GM21723 (cell line): ENCODE data around the gene CCT8.
"Not testable (repeated sequence)": the region's sequence is repeated elsewhere in the genome, so short reads cannot be mapped to it uniquely, and the experiment has no call there.

Experiments used
- ATAC-seq: cut with Tn5 transposase; IDR thresholded peaks from one replicate; pipeline ENCODE4 v1.9.1; 2021; ENCODE audit warnings: mild to moderate bottlenecking, moderate library complexity; ENCODE audit not compliant: unreplicated experiment

The CCT8 gene

DNA sequence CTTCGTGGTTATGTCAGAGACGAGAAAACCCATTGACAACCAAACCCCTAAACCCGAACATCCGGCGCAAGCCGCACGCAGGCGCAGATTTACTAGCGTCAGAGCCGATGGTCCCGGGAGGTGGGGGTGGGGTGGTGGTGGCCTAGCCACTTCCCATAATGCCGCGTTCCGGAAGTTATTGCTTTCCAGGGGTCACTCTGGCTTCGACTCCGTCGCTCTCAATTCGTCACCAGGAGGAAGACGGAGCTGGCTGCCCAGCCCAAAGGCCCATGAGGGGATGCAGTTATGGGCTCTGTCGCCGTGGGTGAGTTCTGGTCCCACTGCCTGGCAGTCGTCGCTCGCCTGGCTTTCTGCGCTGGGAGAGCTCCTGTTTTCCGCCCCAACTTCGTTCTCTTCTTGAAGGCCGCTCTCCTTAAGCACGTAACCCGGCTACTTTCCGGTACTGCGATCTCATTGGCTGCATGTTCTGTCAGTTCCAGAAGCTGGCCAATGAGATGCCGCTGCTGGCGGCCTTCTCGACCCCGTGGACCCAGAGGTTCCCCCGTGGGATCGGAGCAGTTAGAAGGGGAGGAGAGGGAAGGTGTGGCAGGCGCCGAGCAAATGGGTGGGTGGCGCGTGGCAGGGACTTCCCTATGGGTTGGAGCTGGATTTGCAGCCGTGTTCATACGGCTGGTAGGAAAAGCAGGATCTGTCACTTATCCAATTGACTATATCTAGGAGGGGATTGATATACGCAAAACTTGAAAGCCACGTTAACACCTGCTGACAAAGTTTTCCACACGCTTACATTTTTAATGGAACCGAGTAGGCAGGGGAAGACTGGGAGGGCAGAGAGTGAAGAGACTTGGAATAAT is 48.7 kb downstream of the CCT8 start, which contains the start of gene USP16:
USP16 (plus strand) TSS at position 195 of the 854 bp plus-strand sequence. CDS start 3,246 bp downstream, outside the sequence.
- peak; percentile 97 for ATAC-seq

DNA sequence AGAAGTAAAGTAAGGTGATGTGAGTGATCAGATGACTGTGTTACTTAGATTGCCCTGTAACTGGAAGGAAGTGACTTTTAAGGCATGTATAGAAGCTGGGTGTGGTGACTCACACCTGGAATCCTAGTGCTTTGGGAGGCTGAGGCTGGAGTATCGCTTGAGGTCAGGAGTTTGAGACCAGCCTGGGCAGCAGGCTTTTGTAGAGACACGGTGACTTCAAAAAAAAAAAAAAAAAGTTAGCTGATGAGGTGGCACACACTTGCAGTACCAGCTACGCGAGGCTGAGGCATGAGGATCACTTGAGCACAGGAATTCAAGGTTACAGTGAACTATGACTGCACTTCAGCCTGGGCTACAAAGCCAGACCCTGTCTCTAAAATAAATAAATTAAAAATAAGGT is 51.3 kb downstream of the CCT8 start:
- no peak for ATAC-seq

DNA sequence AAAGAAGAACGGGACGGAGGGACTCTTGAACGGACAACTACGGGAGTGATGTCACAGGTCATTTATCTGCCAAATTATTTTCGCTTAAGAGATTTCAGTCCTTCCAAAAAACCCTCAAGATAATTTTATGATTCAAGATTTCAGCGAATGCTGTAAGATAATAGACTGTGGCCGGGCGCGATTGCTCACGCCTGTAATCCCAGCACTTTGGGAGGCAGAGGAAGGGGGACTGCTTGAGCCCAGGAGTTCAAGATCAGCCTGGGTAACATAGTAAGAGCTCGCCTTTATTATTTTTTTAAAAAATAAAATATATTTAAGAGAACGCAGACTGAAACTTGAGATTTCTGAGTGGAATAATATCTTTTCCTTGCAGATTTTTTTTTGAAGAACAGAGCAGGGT is 54.9 kb downstream of the CCT8 start:
- ATAC-seq: peak; percentile 37

DNA sequence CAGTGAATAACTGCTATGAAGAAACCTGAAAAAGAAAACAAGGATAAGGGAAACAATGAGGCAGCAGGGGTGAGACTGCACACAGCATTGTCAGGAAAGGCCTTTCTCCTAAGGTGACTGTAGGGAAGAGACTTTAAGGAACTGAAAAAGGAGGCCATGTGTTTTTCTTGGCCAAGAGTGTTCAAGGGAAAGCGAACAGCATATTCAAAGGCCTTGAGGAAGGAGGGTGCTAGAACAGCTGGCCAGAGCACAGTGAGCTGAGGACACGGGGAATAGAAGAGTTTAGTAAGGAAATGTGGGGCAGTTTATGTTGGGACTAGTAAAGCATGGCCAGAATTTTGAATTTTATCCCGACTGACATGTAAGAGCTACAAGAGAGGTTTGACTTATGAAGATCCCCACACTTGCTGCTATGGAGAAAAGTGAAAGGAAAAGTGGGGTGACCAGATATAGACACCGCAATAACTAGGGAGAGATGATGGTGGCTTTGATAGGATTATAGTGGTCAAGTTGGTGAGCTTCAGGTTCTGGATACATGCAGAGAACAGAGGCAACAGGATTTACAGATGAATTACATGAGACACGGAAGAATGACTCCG is 55.7 kb downstream of the CCT8 start:
- no peak for ATAC-seq

DNA sequence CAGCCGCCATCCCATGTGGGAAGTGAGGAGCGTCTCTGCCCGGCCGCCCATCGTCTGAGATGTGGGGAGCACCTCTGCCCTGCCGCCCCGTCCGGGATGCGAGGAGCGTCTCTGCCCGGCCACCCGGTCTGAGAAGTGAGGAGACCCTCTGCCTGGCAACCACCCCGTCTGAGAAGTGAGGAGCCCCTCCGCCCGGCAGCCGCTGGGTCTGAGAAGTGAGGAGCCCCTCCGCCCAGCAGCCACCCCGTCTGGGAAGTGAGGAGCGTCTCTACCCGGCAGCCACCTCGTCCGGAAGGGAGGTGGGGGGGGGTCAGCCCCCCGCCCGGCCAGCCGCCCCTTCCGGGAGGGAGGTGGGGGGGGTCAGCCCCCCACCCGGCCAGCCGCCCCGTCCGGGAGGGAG is 62.2 kb downstream of the CCT8 start:
- not testable (repeated sequence) for ATAC-seq

DNA sequence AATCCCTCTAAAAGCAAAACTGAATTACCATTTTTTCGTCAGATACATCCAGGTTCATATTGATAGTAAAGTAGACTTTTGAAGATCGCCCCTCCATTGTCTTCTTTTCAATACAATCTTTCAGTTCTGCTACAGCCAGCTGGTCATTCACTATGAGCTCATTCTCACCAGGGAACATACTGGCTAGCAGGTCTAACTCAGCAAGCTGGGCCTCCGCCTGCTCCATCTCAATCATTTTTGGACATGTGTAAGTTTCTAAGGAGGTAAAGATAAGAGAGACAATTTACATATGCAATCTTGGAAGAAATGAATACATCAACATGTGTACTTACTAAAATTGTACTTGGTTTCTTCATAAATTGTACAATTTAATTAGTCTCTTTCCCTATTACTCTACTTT is 65.1 kb downstream of the CCT8 start:
- no peak for ATAC-seq

DNA sequence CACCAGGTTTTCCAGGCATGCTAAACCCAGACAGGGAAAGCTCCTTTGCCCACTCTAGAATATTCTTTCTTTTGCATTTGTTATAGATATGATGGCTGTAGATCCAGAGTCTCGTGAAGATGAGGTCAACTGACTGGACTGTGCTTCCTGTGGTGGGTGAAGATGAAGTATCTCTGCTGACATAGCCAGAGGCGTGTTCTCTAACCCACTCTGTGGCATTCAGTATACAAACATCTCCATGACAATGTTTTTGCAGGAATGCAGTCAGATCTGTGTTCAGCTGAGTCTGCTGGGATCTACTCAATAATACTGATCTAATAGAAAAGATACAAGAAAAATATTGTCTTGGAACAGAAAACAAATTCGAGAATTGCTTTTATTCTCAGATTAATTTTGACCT is 65.6 kb downstream of the CCT8 start:
- no peak for ATAC-seq

DNA sequence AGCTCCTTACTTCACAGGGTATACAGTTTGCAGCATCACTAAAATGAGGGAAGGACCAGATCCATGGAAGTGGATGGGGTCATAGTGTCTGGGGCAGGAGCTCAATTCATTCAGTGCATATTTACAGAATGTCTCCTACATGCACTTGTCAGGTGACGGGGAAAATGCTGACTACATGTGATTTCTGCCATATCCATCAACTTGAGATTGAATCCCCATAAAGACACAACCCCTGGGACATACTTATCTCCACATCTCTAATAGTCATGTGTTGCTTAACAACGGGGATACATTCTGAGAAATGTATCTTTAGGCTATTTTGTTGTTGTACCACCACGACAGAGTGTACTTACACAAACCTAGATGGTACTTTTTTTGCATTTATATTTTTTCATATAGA is 66.3 kb downstream of the CCT8 start:
- no peak for ATAC-seq
